CD4-positive, alpha-beta T cell treated with Interleukin-12 subunit alpha and Interleukin-12 subunit beta, for 1 hour (primary cell): Measurements from ENCODE around the gene SPON1.
"Not testable (repeated sequence)": the region's sequence is repeated elsewhere in the genome, so short reads cannot be mapped to it uniquely, and the experiment has no call there.

Source experiments
- DNase-seq: peaks from one replicate; pipeline ENCODE4 v3.0.0-alpha.2; 2020

Gene SPON1

GRCh38 chr11:14136561-14136960 is 174.0 kb downstream of the SPON1 start:
- no peak for DNase-seq

- DNase-seq = no peak
Observed at GRCh38 chr11:14137284-14137683, 174.8 kb downstream of the SPON1 start.

DNA sequence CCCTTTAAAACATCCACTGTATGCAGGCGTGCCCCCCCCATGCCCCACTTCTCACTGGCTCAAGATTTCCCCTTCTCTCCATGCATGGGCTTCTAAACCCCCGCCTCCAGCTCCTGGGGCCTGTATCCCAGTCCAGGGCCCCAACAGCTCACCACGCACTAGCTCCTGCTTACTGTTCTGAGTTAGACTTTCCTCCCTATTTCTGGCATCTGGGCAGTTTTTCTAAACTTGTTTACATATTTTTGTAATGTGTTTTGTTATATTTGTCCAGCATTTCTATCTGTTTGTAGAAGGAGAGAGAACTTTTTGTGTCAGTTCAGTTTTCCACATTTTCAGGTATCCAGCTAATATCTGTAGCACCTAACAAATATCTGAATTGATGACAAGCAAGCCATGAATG is 178.5 kb downstream of the SPON1 start:
- no peak for DNase-seq

GRCh38 chr11:14141676-14142075 is 179.2 kb downstream of the SPON1 start:
- DNase-seq = no peak

- no peak for DNase-seq
Observed at GRCh38 chr11:14144934-14145333, 182.4 kb downstream of the SPON1 start.

GRCh38 chr11:14148653-14149273 is 186.2 kb downstream of the SPON1 start:
- peak; percentile 39 for DNase-seq

- no peak for DNase-seq
Observed at GRCh38 chr11:14149683-14150082, 187.2 kb downstream of the SPON1 start.

- no peak for DNase-seq
Observed at GRCh38 chr11:14150878-14151277, 188.4 kb downstream of the SPON1 start.

GRCh38 chr11:14154103-14154502 is 191.6 kb downstream of the SPON1 start:
- DNase-seq = not testable (repeated sequence)

- DNase-seq = no peak
Observed at GRCh38 chr11:14158393-14158792, 195.9 kb downstream of the SPON1 start.

DNA sequence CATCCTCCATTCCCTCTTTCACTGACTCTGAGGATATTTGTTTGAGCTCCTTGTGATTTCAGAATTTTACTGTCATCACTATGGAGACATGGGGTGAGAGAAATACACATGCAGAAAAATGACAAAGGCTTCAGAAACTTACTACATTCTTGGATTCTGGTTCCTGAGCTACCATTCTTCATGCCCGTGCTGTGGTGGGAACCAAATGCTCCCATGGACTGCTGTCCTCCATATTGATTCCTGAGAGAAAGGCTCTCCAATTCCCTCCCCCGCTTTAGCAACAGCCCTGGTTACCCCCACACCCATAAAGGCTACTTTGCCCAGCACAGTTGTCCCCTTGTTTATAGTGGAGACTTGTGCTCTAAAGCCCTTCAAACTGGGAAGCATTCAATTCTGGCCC is 201.1 kb downstream of the SPON1 start:
- no peak for DNase-seq

GRCh38 chr11:14173679-14174078 is 211.2 kb downstream of the SPON1 start:
- DNase-seq = not testable (repeated sequence)

GRCh38 chr11:14179116-14179820 is 216.7 kb downstream of the SPON1 start:
- DNase-seq = no peak

- no peak for DNase-seq
Observed at GRCh38 chr11:14181121-14181520, 218.6 kb downstream of the SPON1 start.

DNA sequence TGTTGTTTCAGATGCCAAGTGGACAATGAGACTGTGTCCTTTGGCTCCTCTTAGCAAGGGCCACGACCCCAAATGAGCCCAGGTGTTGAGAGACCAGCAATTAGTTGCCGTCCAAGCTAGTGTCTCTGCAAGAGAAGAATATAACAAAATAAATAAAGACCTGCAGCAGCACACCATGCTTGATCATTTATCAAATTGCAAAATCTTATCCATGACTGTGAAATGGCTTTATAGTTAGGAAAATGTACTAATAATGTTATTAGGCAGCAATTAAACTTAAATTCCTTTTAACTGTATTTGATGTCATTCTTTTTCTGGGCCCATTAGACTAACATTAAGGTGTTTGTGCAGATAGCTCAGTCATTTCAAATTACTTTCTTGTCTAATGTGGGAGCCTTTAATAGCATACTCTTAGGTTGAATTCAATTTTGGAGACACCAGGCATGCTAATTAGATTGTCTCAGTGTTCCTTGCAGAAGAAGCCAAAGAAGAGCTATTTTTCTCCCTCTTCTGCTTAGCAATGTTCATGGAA is 220.4 kb downstream of the SPON1 start:
- DNase-seq = no peak

DNA sequence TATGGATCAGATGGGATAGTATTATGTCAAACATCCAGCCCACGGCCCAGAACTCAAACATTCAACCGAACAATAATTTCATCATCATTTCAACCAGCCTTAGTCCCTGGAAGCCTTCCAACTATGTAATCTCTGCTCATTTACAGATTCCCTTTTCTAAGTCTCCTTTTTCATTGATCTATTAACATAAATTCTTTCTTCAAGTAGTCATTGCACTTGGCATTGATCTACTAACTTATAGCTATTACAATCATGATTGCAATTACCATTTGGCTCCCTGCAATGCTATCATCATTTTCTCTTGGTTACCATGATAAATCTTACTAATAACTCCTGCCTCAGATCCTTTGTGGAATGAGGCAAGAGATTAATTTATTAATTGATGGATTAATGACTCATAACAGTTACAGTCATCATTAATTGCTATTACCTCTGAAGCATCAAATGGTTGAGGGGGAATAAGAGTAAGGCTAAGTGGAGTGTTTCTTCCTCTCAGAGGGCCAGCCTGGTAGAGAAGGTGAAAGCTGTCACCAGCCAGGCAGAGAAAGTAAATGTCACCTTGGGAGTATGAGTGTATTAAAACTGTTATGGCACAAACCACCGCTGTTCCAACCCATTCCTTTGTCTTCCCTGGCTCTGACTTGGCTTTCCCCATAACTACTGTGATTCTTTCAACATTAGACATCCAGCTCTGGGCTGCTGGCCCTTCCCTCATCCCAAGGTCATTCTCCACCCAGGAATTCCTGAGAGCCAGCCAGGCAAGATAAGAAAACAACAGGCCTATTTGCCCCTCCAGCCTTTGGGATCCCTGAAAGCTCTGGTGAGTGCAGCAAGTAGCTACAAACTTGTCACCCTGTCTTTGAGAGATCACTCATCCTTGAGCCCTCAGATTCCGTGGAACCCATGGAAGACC is 221.8 kb downstream of the SPON1 start:
- no peak for DNase-seq

- DNase-seq = no peak
Observed at GRCh38 chr11:14185461-14185860, 222.9 kb downstream of the SPON1 start.

- no peak for DNase-seq
Observed at GRCh38 chr11:14186046-14186775, 223.7 kb downstream of the SPON1 start.

DNA sequence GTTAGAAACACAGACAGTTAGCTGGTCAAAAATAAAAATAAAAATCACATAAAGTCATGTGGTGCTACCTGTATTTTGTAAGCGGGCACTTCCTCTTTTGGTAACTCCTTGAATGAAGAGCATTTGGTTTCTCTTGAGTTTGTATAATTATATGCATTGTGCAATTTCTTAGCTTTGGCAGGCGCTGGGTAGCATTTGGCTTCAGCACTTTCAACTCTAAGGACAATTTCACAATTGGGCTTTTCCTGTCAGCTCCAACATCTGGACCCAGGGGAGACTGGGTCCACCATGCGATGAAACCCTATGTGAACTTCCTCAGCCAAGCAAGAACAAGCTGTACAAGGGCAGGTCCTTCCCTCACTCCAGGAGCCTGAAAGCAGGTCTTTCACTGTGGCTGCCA is 227.4 kb downstream of the SPON1 start:
- no peak for DNase-seq

GRCh38 chr11:14190992-14191778 is 228.7 kb downstream of the SPON1 start:
- no peak for DNase-seq

GRCh38 chr11:14193644-14194043 is 231.1 kb downstream of the SPON1 start:
- no peak for DNase-seq
